SK-N-SH (cell line): ENCODE results near the gene MACROD2.

Experiments used
- CTCF ChIP-seq: fragments of 200-600 bp; sonication (generic); IDR thresholded peaks from 2 replicates; pipeline ENCODE4 v1.6.1; 2017; ENCODE audit warnings: antibody characterized with exemption, mild to moderate bottlenecking, moderate library complexity
- EP300 ChIP-seq, 2 experiments: IDR thresholded peaks; 2 replicates each; pipeline versions ENCODE4 v1.4.0 to v1.6.1; 2012; ENCODE audit warnings: borderline replicate concordance in 1 of 2, low read depth in 1 of 2, low read length in 1 of 2
- EZH2phosphoT487 ChIP-seq: fragments of 200-600 bp; sonication (generic); IDR thresholded peaks from 2 replicates; pipeline ENCODE4 v1.6.1; 2017; ENCODE audit warnings: low read depth, mixed run types, mild to moderate bottlenecking, antibody characterized with exemption, moderate library complexity, borderline replicate concordance
- GABPA ChIP-seq: IDR thresholded peaks from 2 replicates; pipeline ENCODE4 v1.4.0; 2012; ENCODE audit warnings: low read depth, mild to moderate bottlenecking
- JUND ChIP-seq: IDR thresholded peaks from 2 replicates; pipeline ENCODE4 v1.4.0; 2012
- MXI1 ChIP-seq: IDR thresholded peaks from 2 replicates; pipeline ENCODE4 v1.6.1; 2012; ENCODE audit warnings: mild to moderate bottlenecking, low read depth, low read length, improper control_type of control experiment
- RAD21 ChIP-seq: IDR thresholded peaks from 2 replicates; pipeline ENCODE4 v1.6.1; 2012; ENCODE audit warnings: mild to moderate bottlenecking, low read length
- SIN3A ChIP-seq: IDR thresholded peaks from 2 replicates; pipeline ENCODE4 v1.6.1; 2012; ENCODE audit warnings: low read depth, mild to moderate bottlenecking, low read length, moderate library complexity, borderline replicate concordance
- SMC3 ChIP-seq: IDR thresholded peaks from 2 replicates; pipeline ENCODE4 v1.6.1; 2012; ENCODE audit warnings: low read depth, low read length, improper control_type of control experiment
- TAF1 ChIP-seq: IDR thresholded peaks from 2 replicates; pipeline ENCODE4 v1.6.1; 2012; ENCODE audit warnings: low read depth, mild to moderate bottlenecking, low read length, moderate library complexity, borderline replicate concordance
- YY1 ChIP-seq: IDR thresholded peaks from 2 replicates; pipeline ENCODE4 v1.4.0; 2012; ENCODE audit warnings: low read depth, mild to moderate bottlenecking
- ZBTB33 ChIP-seq: IDR thresholded peaks from 2 replicates; pipeline ENCODE4 v1.4.0; 2012; ENCODE audit warnings: low read depth, borderline replicate concordance

GRCh38 chr20:15887387-15887786 is 1892.1 kb downstream of the MACROD2 start:
- TF ChIP-seq EP300 (IDR thresholded peaks at IDR 0.05; ENCODE audit: borderline replicate concordance in 1 of 2, low read depth in 1 of 2, low read length in 1 of 2) (no peak), RAD21 (no peak), EZH2phosphoT487 (no peak), JUND (no peak), TAF1 (no peak), CTCF (no peak), GABPA (no peak), MXI1 (no peak), SIN3A (no peak), YY1 (no peak), SMC3 (no peak), ZBTB33 (no peak)
